Neural progenitor cell (in vitro differentiated cells): Measurements from ENCODE around the gene COL15A1.

ENCODE experiments used
- CTCF ChIP-seq: fragments of 200-600 bp; sonication (generic); IDR thresholded peaks from 2 replicates; pipeline ENCODE4 v1.5.1; 2017; ENCODE audit warnings: antibody characterized with exemption, mild to moderate bottlenecking
- EZH2phosphoT487 ChIP-seq: fragments of 200-600 bp; sonication (generic); IDR thresholded peaks from 2 replicates; pipeline ENCODE4 v1.6.1; 2017; ENCODE audit warnings: antibody characterized with exemption

- TF ChIP-seq EZH2phosphoT487 (no peak), CTCF (no peak)
These were observed 3.4 kb upstream of the COL15A1 start for GRCh38 chr9:98940276-98940675.
